Testis (tissue), 3 donors: ENCODE measurements around the gene SLC6A17. TPM values are rescaled to one million over a fixed set of nuclear protein-coding genes. Genes with fewer than 3 reads are reported as not detected.

Experiments
- DNase-seq: peaks from one replicate; pipeline ENCODE4 v3.0.0-alpha.2; 2019
- H3K27ac ChIP-seq, 2 donors: fragments of 200-600 bp; sonication (generic); one replicate each; pipeline ENCODE4 v1.5.1; 2019
- H3K27me3 ChIP-seq: fragments of 200-600 bp; sonication (generic); one replicate; pipeline ENCODE4 v1.5.1; 2019
- H3K36me3 ChIP-seq: fragments of 200-600 bp; sonication (generic); one replicate; pipeline ENCODE4 v1.5.1; 2017; ENCODE audit warnings: low read depth; ENCODE audit errors: missing control alignments
- H3K4me1 ChIP-seq: fragments of 200-600 bp; sonication (generic); one replicate; pipeline ENCODE4 v1.5.1; 2019
- H3K4me3 ChIP-seq, 2 donors: fragments of 200-600 bp; sonication (generic); one replicate each; pipeline ENCODE4 v1.5.1; 2017 to 2019
- H3K9me3 ChIP-seq: fragments of 200-600 bp; sonication (generic); one replicate; pipeline ENCODE4 v1.5.1; 2017
- CTCF ChIP-seq, 3 experiments: fragments of 450-650 bp in 2 of 3; fragments of 200-600 bp in 1 of 3; sonication (generic) in 1 of 3; IDR thresholded peaks; one replicate each; pipeline ENCODE4 v1.5.1; 2016 to 2019; ENCODE audit warnings: antibody characterized with exemption in 3 of 3, mild to moderate bottlenecking in 2 of 3, moderate library complexity in 1 of 3
- POLR2A ChIP-seq: fragments of 450-650 bp; IDR thresholded peaks from one replicate; pipeline ENCODE4 v1.6.1; 2017; ENCODE audit warnings: antibody characterized with exemption, mild to moderate bottlenecking, moderate library complexity
- WGBS, 2 donors: methylation state at CpG; one replicate each; pipeline ENCODE4 v1.1.5; 2018; 5-methylcytosine and 5-hydroxymethylcytosine counted together
- intact Hi-C: fragments of 100-400 bp; cut with DNase I; formaldehyde crosslinking; loops from one replicate; pipeline ENCODE4 v1.15.1; 2023; ENCODE audit warnings: low total_unique reads
- polyA plus RNA-seq: library from polyadenylated mRNA; stranded (reverse); fragments of 350-450 nt; fragmentation: Illumina TruSeq; extraction: RNeasy Lipid Tissue Mini Kit (QIAGEN cat#74804); gene quantifications from one replicate; pipeline ENCODE4 v1.2.3, GENCODE V29; 2014; ENCODE audit warnings: low read depth, low replicate concordance; ENCODE audit not compliant: insufficient read depth
- total RNA-seq, 2 donors: library from RNA; depleted of rRNA; stranded (reverse); fragments of >200 nt; gene quantifications; one replicate each; pipeline ENCODE4 v1.2.3, GENCODE V29; 2016

SLC6A17 gene
- total and polyA plus RNA-seq, 3 donors from 2014 or later = 3.6 to 5.3 (median 4.5) TPM

- 60 to 64% methylated on average over 5 to 9 of the region's 9 CpGs for WGBS, 2 donors
- no peaks in the 10 kb centered on the region for H3K9me3 ChIP-seq
- no peak overlapping the region for H3K4me3 ChIP-seq
- H3K36me3 ChIP-seq = no peaks in the 10 kb centered on the region
- DNase-seq = peak; percentile 51
- H3K27ac ChIP-seq = no peak overlapping the region
- TF ChIP-seq POLR2A (no peak), CTCF (IDR thresholded peaks at IDR 0.05) (no peak)
- intact Hi-C loops = no loop called here
- no peaks in the 10 kb centered on the region for H3K4me1 ChIP-seq
- no peaks in the 10 kb centered on the region for H3K27me3 ChIP-seq
These were observed 26.1 kb downstream of the SLC6A17 start for GRCh38 chr1:110176299-110176956.

- DNase-seq = no peak
- TF ChIP-seq CTCF (IDR thresholded peaks at IDR 0.05) (no peak), POLR2A (no peak)
- WGBS, 2 donors = 68 to 71% methylated on average over 4 of the region's 4 CpGs
- Histone ChIP-seq H3K4me3 (no peak overlapping the region), H3K36me3 (no peaks in the 10 kb centered on the region), H3K27me3 (no peaks in the 10 kb centered on the region), H3K27ac (no peak overlapping the region), H3K9me3 (no peaks in the 10 kb centered on the region), H3K4me1 (no peaks in the 10 kb centered on the region)
- intact Hi-C loops = no loop called here
These were observed 27.5 kb downstream of the SLC6A17 start for GRCh38 chr1:110177775-110178174.

- no peak for DNase-seq
- Histone ChIP-seq H3K36me3 (no peaks in the 10 kb centered on the region), H3K27ac (no peak overlapping the region), H3K4me3 (no peak overlapping the region), H3K4me1 (peaks cover 4% of the 10 kb centered on the region), H3K9me3 (no peaks in the 10 kb centered on the region), H3K27me3 (no peaks in the 10 kb centered on the region)
- WGBS, 2 donors = 72 to 78% methylated on average over 12 of the region's 12 CpGs
- intact Hi-C loops = no loop called here
- no peak for TF ChIP-seq CTCF (IDR thresholded peaks at IDR 0.05)
- no peak for TF ChIP-seq POLR2A
These were observed 33.4 kb downstream of the SLC6A17 start for GRCh38 chr1:110183642-110184167.

GRCh38 chr1:110184446-110184845, 34.2 kb downstream of the SLC6A17 start:
- Histone ChIP-seq H3K27me3 (no peaks in the 10 kb centered on the region), H3K36me3 (no peaks in the 10 kb centered on the region), H3K9me3 (no peaks in the 10 kb centered on the region), H3K4me1 (peaks cover 4% of the 10 kb centered on the region), H3K4me3 (no peak overlapping the region), H3K27ac (no peak overlapping the region)
- no peak for TF ChIP-seq CTCF (IDR thresholded peaks at IDR 0.05)
- no peak for TF ChIP-seq POLR2A
- intact Hi-C loops = no loop called here
- 62 to 71% methylated on average over 5 of the region's 5 CpGs for WGBS, 2 donors
- no peak for DNase-seq

GRCh38 chr1:110185181-110185580, 34.9 kb downstream of the SLC6A17 start:
- no peak for TF ChIP-seq CTCF (IDR thresholded peaks at IDR 0.05)
- TF ChIP-seq POLR2A = no peak
- Histone ChIP-seq H3K4me3 (no peak overlapping the region), H3K36me3 (no peaks in the 10 kb centered on the region), H3K9me3 (no peaks in the 10 kb centered on the region), H3K27me3 (no peaks in the 10 kb centered on the region), H3K4me1 (peaks cover 4% of the 10 kb centered on the region), H3K27ac (no peak overlapping the region)
- no peak for DNase-seq
- intact Hi-C loops = no loop called here
- WGBS, 2 donors = 85% methylated on average over 8 to 10 of the region's 10 CpGs
